Stomach (tissue), 4 donors: ENCODE results near the gene TIA1.

Experiments
- POLR2A ChIP-seq, 4 donors: fragments of 450-650 bp; IDR thresholded peaks; one replicate each; pipeline ENCODE4 v1.6.1; 2016; ENCODE audit warnings: antibody characterized with exemption in 4 of 4, control low read depth in 2 of 4, mild to moderate bottlenecking in 1 of 4, moderate library complexity in 1 of 4
- TF ChIP-seq, protein P1 (sequence below), 7 experiments: fragments of 450-650 bp in 4 of 7; fragments of 200-600 bp in 3 of 7; sonication (generic) in 3 of 7; IDR thresholded peaks; one replicate each; pipeline ENCODE4 v1.5.1; 2016 to 2019; ENCODE audit warnings: antibody characterized with exemption in 7 of 7, control low read depth in 2 of 7, mild to moderate bottlenecking in 1 of 7

DNA sequence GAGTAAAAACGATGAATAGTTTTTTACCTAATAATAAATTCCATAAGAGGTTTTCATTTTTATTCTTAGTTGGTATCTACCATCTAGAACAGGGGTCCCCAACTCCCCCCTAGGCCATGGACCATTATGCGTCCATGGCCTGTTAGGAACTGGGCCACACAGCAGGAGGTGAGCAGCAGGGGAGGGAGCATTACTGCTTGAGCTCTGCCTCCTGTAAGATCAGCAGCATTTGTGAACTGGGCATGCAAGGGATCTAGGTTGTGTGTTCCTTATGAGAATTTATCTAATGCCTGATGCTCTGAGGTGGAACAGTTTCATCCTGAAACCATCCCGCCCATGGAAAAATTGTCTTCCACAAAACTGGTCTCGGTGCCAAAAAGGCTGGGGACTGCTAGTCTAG lies 5.9 kb downstream of the TIA1 start:
- no peak for TF ChIP-seq POLR2A (IDR thresholded peaks at IDR 0.05)
- TF ChIP-seq, protein P1, sequence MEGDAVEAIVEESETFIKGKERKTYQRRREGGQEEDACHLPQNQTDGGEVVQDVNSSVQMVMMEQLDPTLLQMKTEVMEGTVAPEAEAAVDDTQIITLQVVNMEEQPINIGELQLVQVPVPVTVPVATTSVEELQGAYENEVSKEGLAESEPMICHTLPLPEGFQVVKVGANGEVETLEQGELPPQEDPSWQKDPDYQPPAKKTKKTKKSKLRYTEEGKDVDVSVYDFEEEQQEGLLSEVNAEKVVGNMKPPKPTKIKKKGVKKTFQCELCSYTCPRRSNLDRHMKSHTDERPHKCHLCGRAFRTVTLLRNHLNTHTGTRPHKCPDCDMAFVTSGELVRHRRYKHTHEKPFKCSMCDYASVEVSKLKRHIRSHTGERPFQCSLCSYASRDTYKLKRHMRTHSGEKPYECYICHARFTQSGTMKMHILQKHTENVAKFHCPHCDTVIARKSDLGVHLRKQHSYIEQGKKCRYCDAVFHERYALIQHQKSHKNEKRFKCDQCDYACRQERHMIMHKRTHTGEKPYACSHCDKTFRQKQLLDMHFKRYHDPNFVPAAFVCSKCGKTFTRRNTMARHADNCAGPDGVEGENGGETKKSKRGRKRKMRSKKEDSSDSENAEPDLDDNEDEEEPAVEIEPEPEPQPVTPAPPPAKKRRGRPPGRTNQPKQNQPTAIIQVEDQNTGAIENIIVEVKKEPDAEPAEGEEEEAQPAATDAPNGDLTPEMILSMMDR (IDR thresholded peaks at IDR 0.05) = no peak
